Esophagus (tissue), 2 donors: ENCODE results near the gene ANKMY1. TPM values are rescaled to one million over a fixed set of nuclear protein-coding genes. Genes with fewer than 3 reads are reported as not detected.
"Not testable (repeated sequence)": the region's sequence is repeated elsewhere in the genome, so short reads cannot be mapped to it uniquely, and the experiment has no call there.

ENCODE experiments used
- H3K27ac ChIP-seq, 2 donors: one replicate each; pipeline ENCODE4 v1.5.1; 2013; ENCODE audit warnings: low read depth in 2 of 2, mild to moderate bottlenecking in 2 of 2, inconsistent platforms in 1 of 2, low read length in 1 of 2, moderate library complexity in 1 of 2
- H3K27me3 ChIP-seq, 2 donors: one replicate each; pipeline ENCODE4 v1.6.1; 2013; ENCODE audit warnings: low read length in 2 of 2, control low read depth in 1 of 2, mild to moderate bottlenecking in 1 of 2; ENCODE audit not compliant: insufficient read depth in 2 of 2, control insufficient read depth in 1 of 2
- H3K36me3 ChIP-seq, 2 donors: one replicate each; pipeline ENCODE4 v1.6.1; 2013; ENCODE audit warnings: low read length in 1 of 2; ENCODE audit not compliant: control insufficient read depth in 2 of 2, insufficient read depth in 2 of 2
- H3K4me1 ChIP-seq, 2 donors: one replicate each; pipeline ENCODE4 v1.6.1; 2013; ENCODE audit warnings: low read length in 1 of 2; ENCODE audit not compliant: control insufficient read depth in 2 of 2, insufficient read depth in 2 of 2
- H3K4me3 ChIP-seq, 2 donors: one replicate each; pipeline ENCODE4 v1.5.1; 2013; ENCODE audit warnings: low read length in 2 of 2, mild to moderate bottlenecking in 2 of 2, low read depth in 1 of 2, moderate library complexity in 1 of 2
- H3K9me3 ChIP-seq, 2 donors: one replicate each; pipeline ENCODE4 v1.6.1; 2013; ENCODE audit warnings: mild to moderate bottlenecking in 2 of 2, low read depth in 1 of 2, low read length in 1 of 2, moderate library complexity in 1 of 2; ENCODE audit not compliant: control insufficient read depth in 2 of 2, insufficient read depth in 1 of 2
- WGBS, 2 donors: extraction: QIAGEN DNeasy Blood & Tissue Kit; methylation state at CpG; one replicate each; pipeline ENCODE4 v1.1.7; 2013; 5-methylcytosine and 5-hydroxymethylcytosine counted together
- polyA plus RNA-seq, 2 donors: library from polyadenylated mRNA; stranded (reverse); fragments of 200-250 nt; gene quantifications; one replicate each; pipeline ENCODE4 v1.2.3, GENCODE V29; 2013
- donor health status: healthy with polysubstance abuse.
- donor health status: Bipolar disorder and iron deficiency.

The ANKMY1 gene
- polyA plus RNA-seq, 2 donors, result 4.8 to 16.2 TPM

DNA sequence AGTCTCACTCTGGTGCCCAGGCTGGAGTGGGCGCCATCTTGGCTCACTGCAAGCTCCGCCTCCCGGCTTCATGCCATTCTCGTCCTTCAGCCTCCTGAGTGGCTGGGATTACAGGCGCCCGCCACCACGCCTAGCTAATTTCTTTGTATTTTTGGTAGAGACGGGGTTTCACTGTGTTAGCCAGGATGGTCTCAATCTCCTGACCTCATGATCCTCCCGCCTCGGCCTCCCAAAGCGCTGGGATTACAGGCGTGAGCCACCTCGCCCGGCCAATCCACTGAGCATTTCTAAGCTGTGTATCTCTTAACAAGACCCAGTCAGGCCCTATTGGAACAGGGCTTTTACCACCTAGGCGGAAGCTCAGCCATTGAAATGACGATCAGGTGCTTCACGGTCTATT, 5.4 kb upstream of the ANKMY1 start:
- H3K4me3 ChIP-seq, H3K36me3 ChIP-seq, H3K9me3 ChIP-seq, H3K27me3 ChIP-seq, H3K27ac ChIP-seq: not testable (repeated sequence)
- 95 to 97% methylated on average over 17 of the region's 17 CpGs for WGBS, 2 donors
- H3K4me1 ChIP-seq, result peaks cover 17 to 38% of the 10 kb centered on the region in 2 donors

DNA sequence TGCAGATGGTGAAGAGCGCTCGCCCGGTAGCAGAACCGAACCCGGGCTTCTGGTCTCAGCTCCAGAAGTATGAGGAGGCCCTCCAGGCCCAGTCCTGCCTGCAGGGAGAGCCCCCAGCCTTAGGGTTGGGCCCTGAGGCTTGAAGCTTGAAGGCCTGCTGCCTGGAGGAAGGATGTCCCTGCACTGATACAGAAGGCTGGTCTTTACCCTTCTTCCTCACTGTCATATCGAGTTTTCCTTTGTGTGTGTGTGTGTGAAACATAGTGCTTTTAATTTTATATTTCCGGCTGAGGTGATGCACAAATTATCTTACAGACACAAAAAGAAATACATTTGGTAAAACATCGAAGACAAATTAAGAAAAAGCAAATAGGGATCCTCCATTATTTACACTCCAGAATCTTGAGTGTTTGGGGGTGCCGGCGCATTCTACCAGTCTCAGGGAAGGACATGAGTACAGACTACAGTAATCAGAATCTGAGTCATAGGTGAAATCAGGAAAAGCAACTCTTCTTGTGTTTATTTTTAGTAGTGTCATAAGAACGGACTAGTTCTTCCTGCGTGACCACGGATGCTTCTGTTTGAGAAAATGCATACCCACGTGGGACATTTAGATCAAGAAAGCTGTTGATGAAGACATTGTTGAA, 3.7 kb upstream of the ANKMY1 start:
- H3K36me3 ChIP-seq, result no peaks in the 10 kb centered on the region
- H3K27me3 ChIP-seq, result no peaks in the 10 kb centered on the region
- peak overlapping the region; percentile 94 to 99 for H3K27ac ChIP-seq
- peaks cover 19 to 39% of the 10 kb centered on the region in 2 donors for H3K4me1 ChIP-seq
- no peaks in the 10 kb centered on the region for H3K9me3 ChIP-seq
- H3K4me3 ChIP-seq, result peak overlapping the region; percentile 48 to 74
- 11 to 14% methylated on average over 14 of the region's 14 CpGs for WGBS, 2 donors

DNA sequence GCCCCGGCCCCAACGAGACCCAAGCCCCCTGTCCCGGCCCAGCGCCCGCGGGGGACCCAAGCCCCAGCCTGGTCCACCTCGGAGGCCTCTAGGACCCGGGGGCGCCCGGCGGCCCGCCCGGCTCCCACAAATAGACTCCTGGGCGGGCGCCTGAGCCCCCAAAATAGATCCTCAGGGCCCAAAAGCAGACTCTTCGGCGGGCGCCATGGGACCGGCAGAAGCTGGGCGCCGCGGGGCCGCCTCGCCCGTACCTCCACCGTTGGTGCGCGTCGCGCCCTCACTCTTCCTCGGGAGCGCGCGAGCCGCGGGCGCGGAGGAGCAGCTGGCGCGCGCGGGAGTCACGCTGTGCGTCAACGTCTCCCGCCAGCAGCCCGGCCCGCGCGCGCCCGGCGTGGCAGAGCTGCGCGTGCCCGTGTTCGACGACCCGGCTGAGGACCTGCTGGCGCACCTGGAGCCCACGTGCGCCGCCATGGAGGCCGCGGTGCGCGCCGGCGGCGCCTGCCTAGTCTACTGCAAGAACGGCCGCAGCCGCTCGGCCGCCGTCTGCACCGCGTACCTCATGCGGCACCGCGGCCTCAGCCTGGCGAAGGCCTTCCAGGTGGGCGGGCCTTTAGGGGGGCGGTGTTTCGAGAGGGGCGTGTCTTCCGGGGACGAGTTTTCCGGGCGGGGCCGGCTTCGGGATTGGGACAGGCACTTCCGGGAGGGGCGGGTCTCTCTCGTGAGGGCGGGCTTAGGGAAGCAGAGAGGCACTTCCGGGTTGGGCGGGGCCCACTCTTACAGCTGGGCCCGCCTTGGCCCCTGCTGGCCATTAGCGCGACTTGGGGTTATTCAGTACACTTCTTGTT, 2.9 kb upstream of the ANKMY1 start:
- Histone ChIP-seq H3K4me3 (peak overlapping the region; percentile 70 to 74), H3K36me3 (no peaks in the 10 kb centered on the region), H3K4me1 (peaks cover 15 to 37% of the 10 kb centered on the region in 2 donors), H3K9me3 (no peaks in the 10 kb centered on the region), H3K27ac (peak overlapping the region; percentile 98 to 99), H3K27me3 (no peaks in the 10 kb centered on the region)
- 0% methylated on average over 75 to 101 of the region's 101 CpGs for WGBS, 2 donors

DNA sequence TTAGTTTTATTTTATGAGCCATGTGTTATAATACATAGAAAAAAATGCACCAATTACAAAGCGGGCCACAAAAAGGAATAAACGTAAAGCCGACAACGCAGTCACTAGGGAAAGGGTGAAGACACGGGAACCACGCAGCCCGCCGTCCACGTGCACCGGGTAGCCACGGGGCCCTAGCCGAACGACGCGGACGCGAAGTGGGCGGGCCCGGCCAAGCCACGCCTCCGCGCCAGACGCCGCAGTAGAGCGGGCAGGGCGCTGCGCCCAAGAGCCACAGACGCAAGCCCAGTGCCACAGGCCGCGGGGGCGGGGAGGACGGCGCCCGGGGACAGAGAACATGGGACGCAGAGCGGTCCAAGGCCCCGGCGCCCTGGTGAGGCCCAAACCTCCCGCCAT, 2.3 kb upstream of the ANKMY1 start, which contains the start of gene DUSP28:
Gene DUSP28 (plus strand): TSS at position 274 of the 396 bp plus-strand sequence. CDS start 328 bp downstream, outside the sequence.
- H3K36me3 ChIP-seq, result no peaks in the 10 kb centered on the region
- H3K4me1 ChIP-seq, result peaks cover 11 to 31% of the 10 kb centered on the region in 2 donors
- peak within 1 kb of the TSS; percentile 98 to 99 for H3K27ac ChIP-seq
- WGBS, 2 donors, result 0 to 1% methylated on average over 24 to 39 of the region's 39 CpGs
- H3K27me3 ChIP-seq, result no peaks in the 10 kb centered on the region
- peak within 1 kb of the TSS; percentile 70 to 74 for H3K4me3 ChIP-seq
- no peaks in the 10 kb centered on the region for H3K9me3 ChIP-seq

DNA sequence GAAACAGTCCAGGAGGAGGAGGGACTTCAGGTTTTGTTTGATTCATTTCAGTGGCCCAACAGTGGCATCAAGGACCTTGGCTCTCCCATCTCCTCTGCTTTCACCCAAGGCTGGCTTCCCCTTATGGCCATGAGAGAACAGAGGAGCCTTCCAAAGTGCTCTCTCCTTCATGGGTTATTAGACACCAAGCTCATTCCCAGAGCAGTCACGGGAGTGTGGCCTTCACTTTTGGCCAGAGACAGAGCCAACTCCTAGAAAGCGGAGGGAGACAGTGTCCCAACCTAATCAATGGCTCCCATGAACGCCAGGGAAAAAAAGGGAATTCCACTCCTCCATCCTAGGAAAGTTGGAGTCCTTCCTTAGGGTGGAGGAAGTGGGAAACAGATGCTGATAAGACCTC, 1.5 kb upstream of the ANKMY1 start:
- WGBS, 2 donors, result 88% methylated on average over 3 of the region's 3 CpGs
- no peaks in the 10 kb centered on the region for H3K9me3 ChIP-seq
- H3K27me3 ChIP-seq, result no peaks in the 10 kb centered on the region
- peaks cover 11 to 26% of the 10 kb centered on the region in 2 donors for H3K4me1 ChIP-seq
- H3K36me3 ChIP-seq, result no peaks in the 10 kb centered on the region
- H3K4me3 ChIP-seq, result peak overlapping the region in 1 of 2 donors; percentile 74
- no peak overlapping the region for H3K27ac ChIP-seq

DNA sequence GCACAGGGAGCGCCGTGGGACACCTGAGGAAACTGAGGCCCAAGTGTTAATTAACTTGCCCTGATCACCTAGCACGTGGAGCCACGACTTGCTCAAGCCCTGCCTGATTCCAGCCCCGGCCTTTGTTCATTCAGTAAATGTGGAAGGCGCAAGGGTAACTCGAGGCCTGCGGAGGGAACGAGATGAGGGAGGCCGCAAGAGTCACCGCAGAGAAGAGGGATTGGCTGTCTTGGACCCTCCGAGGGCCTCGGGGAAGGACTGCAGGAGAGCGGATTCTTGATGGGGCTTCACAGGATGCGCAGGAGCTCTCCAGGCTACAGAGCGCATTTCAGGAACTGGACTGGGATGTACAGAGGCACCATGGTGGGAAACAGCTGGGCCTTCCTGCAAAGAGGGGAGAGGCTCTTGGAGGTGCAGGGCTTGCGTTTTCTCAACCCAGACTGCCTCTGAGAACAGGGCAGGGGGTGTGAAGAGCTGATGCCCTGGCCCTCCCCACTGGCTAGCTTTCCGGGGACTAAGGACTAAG, 511 bp upstream of the ANKMY1 start:
- H3K36me3 ChIP-seq, result peaks cover under 1 to 2% of the 10 kb centered on the region in 2 donors
- H3K27me3 ChIP-seq, result no peaks in the 10 kb centered on the region
- no peaks in the 10 kb centered on the region for H3K9me3 ChIP-seq
- H3K4me1 ChIP-seq, result peaks cover 11 to 24% of the 10 kb centered on the region in 2 donors
- H3K4me3 ChIP-seq, result peak overlapping the region in 1 of 2 donors; percentile 56
- H3K27ac ChIP-seq, result no peak overlapping the region
- WGBS, 2 donors, result 82 to 83% methylated on average over 18 of the region's 18 CpGs

DNA sequence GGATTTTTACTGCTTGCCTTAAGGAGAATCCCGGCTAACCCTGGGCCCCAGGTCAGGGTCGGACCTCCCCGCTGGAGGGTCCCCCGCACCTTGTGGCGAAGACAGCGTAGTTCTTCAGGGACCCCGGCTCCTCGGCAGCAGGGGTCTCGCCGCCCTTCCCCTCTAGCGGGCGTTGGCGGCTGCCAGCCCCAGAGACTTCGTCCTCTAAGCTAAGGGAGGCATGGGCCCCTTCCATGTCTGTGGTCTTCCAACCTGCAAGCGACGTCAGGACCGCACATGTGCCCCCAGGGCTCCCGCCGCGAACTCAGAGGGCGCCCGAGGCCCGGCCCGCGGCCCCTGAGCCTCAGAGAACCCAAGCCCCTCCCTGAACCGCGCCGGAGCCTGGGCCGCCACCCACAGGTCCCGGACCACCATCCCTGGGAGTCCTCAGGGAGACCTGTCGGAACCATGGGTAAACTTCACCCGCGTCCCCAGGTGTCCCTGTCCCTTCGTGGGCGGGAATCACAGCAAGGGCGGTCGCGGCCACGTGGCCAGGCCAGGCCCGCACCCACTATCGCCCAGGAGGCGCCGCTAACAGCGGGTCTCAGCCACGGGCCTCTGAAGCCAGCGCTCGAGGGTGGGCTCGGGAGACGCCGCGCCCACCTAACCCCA, 562 bp downstream of the ANKMY1 start:
- no peak overlapping the region for H3K27ac ChIP-seq
- no peaks in the 10 kb centered on the region for H3K9me3 ChIP-seq
- no peaks in the 10 kb centered on the region for H3K27me3 ChIP-seq
- H3K4me3 ChIP-seq, result peak overlapping the region; percentile 33 to 56
- 26 to 29% methylated on average over 48 to 51 of the region's 51 CpGs for WGBS, 2 donors
- peaks cover 11 to 23% of the 10 kb centered on the region in 2 donors for H3K4me1 ChIP-seq
- H3K36me3 ChIP-seq, result peaks cover 2 to 8% of the 10 kb centered on the region in 2 donors

DNA sequence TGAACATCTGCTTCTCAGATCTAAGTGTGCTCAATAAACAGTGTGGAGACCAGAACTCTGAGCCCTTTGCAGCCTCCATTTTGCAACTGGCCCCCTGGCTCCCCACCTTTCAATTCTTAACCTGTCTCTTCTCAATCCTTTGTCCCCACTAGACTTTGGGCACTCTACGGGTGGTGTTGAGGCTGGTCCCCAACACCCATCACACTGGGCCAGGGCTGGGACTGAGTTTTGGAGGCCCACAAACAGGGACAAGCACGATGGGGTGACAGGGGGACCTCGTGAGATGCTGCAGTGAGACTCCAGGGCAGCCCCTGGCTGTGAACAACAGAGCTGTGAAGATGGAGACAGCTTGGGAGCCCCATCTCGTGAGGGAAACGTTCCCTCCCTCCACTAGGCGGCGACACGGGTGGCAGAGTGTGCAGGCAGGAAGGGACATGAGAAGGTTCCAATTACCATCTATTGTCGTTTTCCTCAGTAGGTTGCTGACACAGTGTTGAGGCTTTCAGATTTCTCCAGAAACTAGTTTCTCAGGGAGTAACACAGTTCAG, 1.2 kb downstream of the ANKMY1 start:
- WGBS, 2 donors, result 50 to 55% methylated on average over 9 of the region's 9 CpGs
- no peaks in the 10 kb centered on the region for H3K9me3 ChIP-seq
- peaks cover 4 to 8% of the 10 kb centered on the region in 2 donors for H3K36me3 ChIP-seq
- H3K4me1 ChIP-seq, result peaks cover 11 to 23% of the 10 kb centered on the region in 2 donors
- no peak overlapping the region for H3K27ac ChIP-seq
- no peaks in the 10 kb centered on the region for H3K27me3 ChIP-seq
- peak overlapping the region in 1 of 2 donors; percentile 56 for H3K4me3 ChIP-seq
